CD14-positive monocyte (primary cell): ENCODE data around the gene NID2. TPM values are rescaled to one million over a fixed set of nuclear protein-coding genes. Genes with fewer than 3 reads are reported as not detected.

Experiments used
- DNase-seq, 3 donors: peaks; one replicate each; pipeline ENCODE4 v3.0.0-alpha.2; 2011 to 2022
- H2AFZ ChIP-seq: 2 replicates; pipeline ENCODE4 v1.6.0; 2012; ENCODE audit warnings: mild to moderate bottlenecking, low read depth, low read length, inconsistent platforms; ENCODE audit not compliant: insufficient read depth, poor library complexity, severe bottlenecking
- H3K27ac ChIP-seq, 2 donors: 1 replicate in 1 of 2; 2 replicates in 1 of 2; pipeline ENCODE4 v1.5.1; 2012 to 2013; ENCODE audit warnings: low read length in 2 of 2, control low read depth in 1 of 2, inconsistent platforms in 1 of 2, low read depth in 1 of 2, mild to moderate bottlenecking in 1 of 2
- H3K27me3 ChIP-seq, 2 donors: one replicate each; pipeline versions ENCODE4 v1.6.0 to v1.6.1; 2011 to 2013; ENCODE audit warnings: low read length in 2 of 2; ENCODE audit not compliant: control insufficient read depth in 2 of 2, insufficient read depth in 2 of 2
- H3K36me3 ChIP-seq, 2 donors: replicated peaks in 1 of 2; 1 replicate in 1 of 2; 2 replicates in 1 of 2; pipeline versions ENCODE4 v1.5.1 to v1.6.1; 2012 to 2013; ENCODE audit warnings: low read length in 2 of 2, control low read depth in 1 of 2, inconsistent platforms in 1 of 2, mild to moderate bottlenecking in 1 of 2; ENCODE audit not compliant: insufficient read depth in 2 of 2, control insufficient read depth in 1 of 2
- H3K4me1 ChIP-seq, 2 donors: 1 replicate in 1 of 2; 2 replicates in 1 of 2; pipeline versions ENCODE4 v1.5.1 to v1.6.1; 2012 to 2013; ENCODE audit warnings: low read length in 2 of 2, control low read depth in 1 of 2, inconsistent platforms in 1 of 2, mild to moderate bottlenecking in 1 of 2, moderate library complexity in 1 of 2; ENCODE audit not compliant: insufficient read depth in 2 of 2, control insufficient read depth in 1 of 2
- H3K4me2 ChIP-seq: replicated peaks from 2 replicates; pipeline ENCODE3; 2012; ENCODE audit warnings: low read length, moderate library complexity, mild to moderate bottlenecking; ENCODE audit not compliant: poor library complexity, severe bottlenecking; ENCODE audit errors: extremely low read depth
- H3K4me3 ChIP-seq, 3 experiments: fragments of 200-600 bp in 1 of 3; sonication (generic) in 1 of 3; replicated peaks in 1 of 3; 1 replicate in 2 of 3; 2 replicates in 1 of 3; pipeline ENCODE4 v1.5.1; 2011 to 2013; ENCODE audit warnings: low read length in 3 of 3, mild to moderate bottlenecking in 3 of 3, control low read depth in 2 of 3, low read depth in 2 of 3, inconsistent platforms in 1 of 3, moderate library complexity in 1 of 3
- H3K79me2 ChIP-seq: 2 replicates; pipeline ENCODE4 v1.6.0; 2012; ENCODE audit warnings: mild to moderate bottlenecking, control low read depth, inconsistent platforms, low read length, moderate library complexity; ENCODE audit not compliant: insufficient read depth
- H3K9ac ChIP-seq: 2 replicates; pipeline ENCODE4 v1.6.0; 2017; ENCODE audit warnings: low read length, mild to moderate bottlenecking; ENCODE audit not compliant: insufficient read depth, poor library complexity, severe bottlenecking
- H3K9me3 ChIP-seq, 2 donors: replicated peaks in 1 of 2; 1 replicate in 1 of 2; 2 replicates in 1 of 2; pipeline versions ENCODE4 v1.5.1 to v1.6.1; 2012 to 2013; ENCODE audit warnings: low read length in 2 of 2, control low read depth in 1 of 2; ENCODE audit not compliant: control insufficient read depth in 1 of 2, insufficient read depth in 1 of 2
- H4K20me1 ChIP-seq: 2 replicates; pipeline ENCODE4 v1.6.0; 2012; ENCODE audit warnings: mild to moderate bottlenecking, low read length, control low read depth, moderate library complexity; ENCODE audit not compliant: insufficient read depth
- H3K27ac Mint-ChIP-seq, 7 donors: one replicate each; pipeline ENCODE4 v1.8.0; 2020; ENCODE audit warnings: mild to moderate bottlenecking in 7 of 7, mixed read lengths in 7 of 7, moderate library complexity in 6 of 7, inconsistent platforms in 2 of 7
- H3K27me3 Mint-ChIP-seq, 3 donors: one replicate each; pipeline ENCODE4 v1.8.0; 2021 to 2022; ENCODE audit warnings: low read depth in 3 of 3, mild to moderate bottlenecking in 3 of 3, mixed read lengths in 3 of 3, moderate library complexity in 3 of 3, inconsistent platforms in 1 of 3
- H3K36me3 Mint-ChIP-seq, 2 donors: one replicate each; pipeline ENCODE4 v1.8.0; 2020; ENCODE audit warnings: mixed read lengths in 2 of 2, inconsistent platforms in 1 of 2, mild to moderate bottlenecking in 1 of 2
- H3K4me1 Mint-ChIP-seq: one replicate; pipeline ENCODE4 v1.8.0; 2020; ENCODE audit warnings: mild to moderate bottlenecking, mixed read lengths
- H3K4me3 Mint-ChIP-seq, 2 donors: one replicate each; pipeline ENCODE4 v1.8.0; 2020; ENCODE audit warnings: mild to moderate bottlenecking in 2 of 2, mixed read lengths in 2 of 2, moderate library complexity in 1 of 2
- H3K9me3 Mint-ChIP-seq, 7 donors: one replicate each; pipeline ENCODE4 v1.8.0; 2020 to 2022; ENCODE audit warnings: mixed read lengths in 7 of 7, mild to moderate bottlenecking in 6 of 7, moderate library complexity in 6 of 7, inconsistent platforms in 2 of 7
- CTCF ChIP-seq: fragments of 200-600 bp; IDR thresholded peaks from one replicate; pipeline ENCODE4 v1.8.0; 2022; ENCODE audit warnings: antibody characterized with exemption, mild to moderate bottlenecking
- whole genome bisulfite sequencing: methylation state at CpG from one replicate; pipeline ENCODE4 v1.1.5; 2013; ENCODE audit warnings: missing lambda C conversion rate; ENCODE audit not compliant: insufficient coverage; 5-methylcytosine and 5-hydroxymethylcytosine counted together
- intact Hi-C, 2 donors: fragments of 100-400 bp; cut with micrococcal nuclease; formaldehyde crosslinking; loops; one replicate each; pipeline versions ENCODE4 v1.15.0 to v1.15.1; 2023
- polyA plus RNA-seq, 3 donors: library from polyadenylated mRNA; depleted of rRNA in 1 of 3; unstranded in 2 of 3; stranded (reverse) in 1 of 3; fragments of 300-500 nt in 2 of 3; fragments of >200 nt in 1 of 3; fragmentation: Illumina TruSeq in 2 of 3; gene quantifications; 1 replicate in 2 of 3; 2 replicates in 1 of 3; pipeline ENCODE4 v1.2.3, GENCODE V29; 2012 to 2021

NID2 gene
- polyA plus RNA-seq, 3 donors = not detected

- H3K27me3 ChIP-seq = no peaks in the 10 kb centered on the region
- Mint-ChIP-seq H3K27ac (no peak overlapping the region), H3K36me3 (no peaks in the 10 kb centered on the region), H3K4me1 (no peaks in the 10 kb centered on the region), H3K4me3 (no peak overlapping the region), H3K27me3 (peaks cover 2 to 7% (median 4%) of the 10 kb centered on the region in 3 donors), H3K9me3 (peaks cover 0 to 6% (median 3%) of the 10 kb centered on the region in 7 donors)
- intact Hi-C loops = no loop called here
- H3K79me2 ChIP-seq = no peaks in the 10 kb centered on the region
- H4K20me1 ChIP-seq = no peaks in the 10 kb centered on the region
- H3K36me3 ChIP-seq = no peaks in the 10 kb centered on the region
- no peak overlapping the region for H3K4me3 ChIP-seq
- no peak for TF ChIP-seq CTCF
- H3K9me3 ChIP-seq = no peaks in the 10 kb centered on the region
- no peak overlapping the region for H3K27ac ChIP-seq
- no peak for DNase-seq
- no peak overlapping the region for H3K4me2 ChIP-seq
- no peaks in the 10 kb centered on the region for H3K4me1 ChIP-seq
- no peak overlapping the region for H2AFZ ChIP-seq
- no peak overlapping the region for H3K9ac ChIP-seq
These were observed 43.6 kb upstream of the NID2 start for GRCh38 chr14:52112336-52113018.

GRCh38 chr14:52111583-52111982 lies 42.7 kb upstream of the NID2 start:
- no peak overlapping the region for H3K4me2 ChIP-seq
- intact Hi-C loops = no loop called here
- DNase-seq = no peak
- no peak overlapping the region for H3K4me3 ChIP-seq
- H3K79me2 ChIP-seq = no peaks in the 10 kb centered on the region
- no peak overlapping the region for H3K9ac ChIP-seq
- no peaks in the 10 kb centered on the region for H3K9me3 ChIP-seq
- no peak for TF ChIP-seq CTCF
- no peaks in the 10 kb centered on the region for H3K27me3 ChIP-seq
- peaks cover 0 to 6% (median 3%) of the 10 kb centered on the region in 7 donors for H3K9me3 Mint-ChIP-seq
- H3K27ac ChIP-seq = no peak overlapping the region
- no peaks in the 10 kb centered on the region for H3K36me3 Mint-ChIP-seq
- WGBS = no CpG with 5 or more reads among the region's 4 CpGs
- no peaks in the 10 kb centered on the region for H4K20me1 ChIP-seq
- H3K27me3 Mint-ChIP-seq = peaks cover 2 to 5% (median 2%) of the 10 kb centered on the region in 3 donors
- H3K4me1 Mint-ChIP-seq = no peaks in the 10 kb centered on the region
- no peak overlapping the region for H2AFZ ChIP-seq
- no peak overlapping the region for H3K4me3 Mint-ChIP-seq
- no peaks in the 10 kb centered on the region for H3K4me1 ChIP-seq
- no peaks in the 10 kb centered on the region for H3K36me3 ChIP-seq
- no peak overlapping the region for H3K27ac Mint-ChIP-seq
